ENCODE data around the gene ZNF580.

ZNF580 gene

DNA sequence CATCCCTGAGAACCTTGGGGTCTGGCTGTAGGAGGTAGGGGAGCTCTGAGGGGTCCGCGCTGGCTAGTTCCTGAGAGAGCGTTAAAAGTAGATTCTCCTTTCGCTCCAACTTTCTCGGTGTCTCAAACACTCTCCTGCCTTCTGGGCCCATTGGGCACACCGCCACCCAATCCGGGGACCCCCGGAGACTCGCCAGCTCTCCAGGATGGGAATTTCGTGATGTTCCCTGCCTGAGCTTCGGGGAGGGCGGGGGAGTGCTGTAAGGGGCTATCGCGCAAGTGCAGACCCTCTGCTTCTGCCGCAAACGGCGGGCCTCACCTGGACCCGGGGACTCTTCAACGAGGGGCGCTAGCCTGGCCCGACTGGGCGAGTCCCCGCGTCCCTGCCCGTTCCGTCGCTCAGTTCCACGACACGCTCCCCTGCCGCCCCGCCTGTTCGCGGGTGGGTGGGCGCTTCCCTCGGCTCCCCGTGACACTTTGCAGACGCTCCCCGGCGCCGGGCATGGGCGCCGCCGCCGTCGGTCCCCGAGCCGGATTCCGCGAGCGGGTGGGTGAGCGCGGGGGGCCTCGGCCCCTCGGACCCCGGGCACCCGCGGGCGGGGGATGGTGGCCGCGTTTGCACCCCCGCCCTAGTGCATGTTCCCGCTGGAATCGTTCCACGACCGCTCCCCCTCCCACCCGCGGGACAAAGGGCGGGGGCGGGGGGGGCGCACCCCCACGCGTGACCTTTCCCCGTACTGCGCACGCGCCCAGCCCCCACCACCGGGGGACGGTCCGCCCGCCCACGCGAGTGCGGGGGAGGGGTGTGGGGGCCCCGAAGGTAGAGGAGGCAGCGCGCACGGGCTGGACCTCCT is 7.2 kb downstream of the ZNF580 start, which contains the start of gene CCDC106:
TSS of gene CCDC106 (plus strand) at position 481 of the 853 bp plus-strand sequence. CDS start 835 bp downstream, outside the sequence.
- DNase-seq = peak; percentile 56

GRCh38 chr19:55648585-55649267 is 7.9 kb downstream of the ZNF580 start:
- DNase-seq = no peak

GRCh38 chr19:55649268-55650125 is 8.7 kb downstream of the ZNF580 start:
- no peak for DNase-seq

- DNase-seq = no peak
Observed at GRCh38 chr19:55650126-55650557, 9.3 kb downstream of the ZNF580 start.

DNA sequence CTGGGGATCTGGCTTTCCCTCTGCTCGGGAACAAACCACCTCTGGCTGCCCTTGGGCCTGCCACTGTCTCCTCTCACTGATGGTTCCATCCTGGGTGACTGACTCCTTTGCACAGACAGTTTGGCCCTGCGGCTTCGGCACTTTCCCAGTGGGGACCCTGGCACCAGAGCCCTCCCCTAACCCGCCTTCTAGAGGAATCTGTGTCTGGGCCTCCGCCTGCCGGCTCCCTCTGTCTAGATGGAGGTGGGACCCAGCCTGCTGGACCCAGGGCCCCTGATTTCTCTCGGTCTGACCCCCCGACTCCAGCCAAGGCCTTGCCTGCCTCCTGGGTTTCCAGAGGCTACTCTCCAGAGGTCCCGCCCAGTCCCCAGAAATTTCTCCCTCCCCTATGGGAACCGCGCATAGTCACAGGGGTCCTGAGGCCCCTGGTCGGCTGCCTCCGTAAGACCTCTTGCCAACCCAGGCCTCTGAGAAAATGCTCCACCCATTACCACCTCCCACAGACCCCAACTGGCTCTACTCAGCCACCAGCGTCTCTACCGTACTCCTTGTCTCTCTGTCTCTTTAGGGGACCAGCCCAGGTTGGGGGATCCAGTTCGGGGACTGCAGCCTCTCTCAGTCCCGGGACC is 9.9 kb downstream of the ZNF580 start:
- DNase-seq = no peak

- DNase-seq = no peak
Observed at GRCh38 chr19:55651236-55651635, 10.4 kb downstream of the ZNF580 start.

GRCh38 chr19:55652311-55653128 is 11.7 kb downstream of the ZNF580 start:
- DNase-seq = no peak

- peak; percentile 98 for DNase-seq
Observed at GRCh38 chr19:55653651-55654322, 13.0 kb downstream of the ZNF580 start.

DNA sequence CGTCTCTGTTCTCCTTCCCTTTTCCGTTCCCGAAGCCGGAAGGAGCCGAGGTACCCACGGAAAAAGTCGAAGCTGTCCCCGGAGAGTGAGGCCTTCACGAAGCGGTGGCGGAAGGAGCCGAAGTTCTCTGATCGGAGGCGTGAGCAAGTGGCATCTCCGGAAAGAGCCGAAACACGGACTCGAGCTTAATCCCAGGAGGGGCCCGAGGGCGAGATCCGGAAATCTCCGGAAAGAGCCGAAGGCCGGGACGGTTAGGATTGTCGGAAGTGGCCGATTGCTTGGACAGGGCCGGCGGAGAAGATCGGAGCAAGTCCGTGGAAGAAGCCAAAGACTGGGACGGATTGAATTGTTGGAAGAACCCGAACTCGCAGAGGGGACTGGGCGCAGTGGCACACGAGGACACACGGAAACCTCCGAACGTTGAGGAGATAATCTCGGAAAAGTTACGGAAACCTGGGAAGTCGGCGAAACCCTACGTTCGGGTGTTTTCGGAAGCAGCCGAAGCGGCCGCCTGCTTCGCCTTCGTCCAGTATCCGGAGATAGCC is 13.6 kb downstream of the ZNF580 start:
- DNase-seq = peak; percentile 95

DNA sequence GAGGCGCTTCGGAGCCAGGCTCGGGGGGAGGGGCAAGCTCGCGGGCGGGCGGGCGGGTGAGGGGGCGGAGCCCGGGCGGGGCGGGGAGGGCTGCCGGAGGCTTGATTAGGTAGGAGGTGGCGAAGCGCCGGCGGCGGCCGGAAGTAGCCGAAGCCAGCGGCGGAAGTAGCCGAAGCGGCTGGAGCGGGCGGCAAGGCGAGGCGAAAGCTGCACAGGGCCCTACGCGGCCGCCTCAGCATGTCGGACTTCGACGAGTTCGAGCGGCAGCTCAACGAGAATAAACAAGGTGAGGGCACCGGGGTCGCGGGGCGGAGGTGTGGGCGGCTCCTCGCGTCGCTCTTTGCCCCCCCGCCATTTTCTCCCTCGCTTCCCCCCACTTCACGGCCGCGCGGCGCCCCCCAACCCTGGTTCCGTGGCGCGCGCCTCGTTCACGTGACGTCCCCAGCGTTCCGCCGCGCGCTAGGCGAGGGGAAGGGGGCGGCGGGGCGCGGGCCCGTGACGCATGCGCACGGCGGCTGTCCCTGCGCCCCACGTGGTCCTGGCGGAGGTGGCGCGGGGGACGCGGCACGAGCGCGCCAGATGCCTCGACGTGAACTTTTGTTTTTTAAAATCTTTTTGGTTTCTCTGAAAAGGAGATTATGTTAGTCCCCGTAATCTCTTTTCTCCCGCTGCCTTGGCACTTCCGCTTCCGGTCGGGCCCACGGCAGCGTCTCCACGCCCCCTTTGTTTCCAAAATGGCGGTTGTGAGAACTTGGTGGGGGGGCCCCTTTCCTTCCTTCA is 14.3 kb downstream of the ZNF580 start, which contains the start of gene U2AF2:
TSS of gene U2AF2 (plus strand) at position 168 of the 780 bp plus-strand sequence. CDS start at position 238, 70 bp downstream.
- DNase-seq = peak; percentile 95

DNA sequence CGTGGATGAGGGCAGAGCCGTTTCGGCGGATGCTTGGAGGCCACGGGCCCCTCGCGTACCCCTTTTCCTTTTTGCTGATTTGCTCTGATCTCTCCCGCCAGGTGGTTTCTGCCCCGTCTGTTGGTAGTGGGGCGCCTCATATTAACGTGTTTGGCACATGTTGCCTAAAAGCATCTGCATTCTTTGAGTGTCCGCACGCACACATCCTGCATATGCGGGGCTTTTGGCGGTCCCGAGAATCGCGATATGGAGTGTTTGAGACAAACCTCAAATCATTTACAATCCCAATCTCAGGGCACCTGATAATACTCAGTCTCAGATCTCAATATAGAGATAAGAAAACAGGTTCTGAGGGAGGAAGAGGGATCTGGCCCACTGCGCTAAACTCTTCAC is 14.8 kb downstream of the ZNF580 start:
- DNase-seq = no peak

DNA sequence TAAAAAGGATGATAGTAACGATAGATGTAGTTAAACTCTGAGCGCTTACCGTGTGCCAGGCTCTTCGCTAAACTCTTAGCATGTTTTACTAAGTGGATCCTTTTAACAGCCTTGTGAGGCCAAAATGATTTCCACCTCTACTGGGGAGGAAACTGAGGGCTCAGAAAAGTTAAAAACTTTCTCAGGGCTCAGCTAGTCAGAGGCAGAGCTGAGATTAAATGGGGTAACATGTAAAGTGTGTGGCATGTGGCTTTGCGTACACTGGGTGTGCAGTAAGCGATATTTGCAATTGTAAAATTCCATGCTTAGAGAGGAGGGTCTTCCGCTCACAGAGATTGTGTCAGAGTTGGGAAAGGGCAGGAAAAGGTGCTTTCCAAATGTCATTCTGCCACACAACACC is 15.8 kb downstream of the ZNF580 start:
- no peak for DNase-seq

DNA sequence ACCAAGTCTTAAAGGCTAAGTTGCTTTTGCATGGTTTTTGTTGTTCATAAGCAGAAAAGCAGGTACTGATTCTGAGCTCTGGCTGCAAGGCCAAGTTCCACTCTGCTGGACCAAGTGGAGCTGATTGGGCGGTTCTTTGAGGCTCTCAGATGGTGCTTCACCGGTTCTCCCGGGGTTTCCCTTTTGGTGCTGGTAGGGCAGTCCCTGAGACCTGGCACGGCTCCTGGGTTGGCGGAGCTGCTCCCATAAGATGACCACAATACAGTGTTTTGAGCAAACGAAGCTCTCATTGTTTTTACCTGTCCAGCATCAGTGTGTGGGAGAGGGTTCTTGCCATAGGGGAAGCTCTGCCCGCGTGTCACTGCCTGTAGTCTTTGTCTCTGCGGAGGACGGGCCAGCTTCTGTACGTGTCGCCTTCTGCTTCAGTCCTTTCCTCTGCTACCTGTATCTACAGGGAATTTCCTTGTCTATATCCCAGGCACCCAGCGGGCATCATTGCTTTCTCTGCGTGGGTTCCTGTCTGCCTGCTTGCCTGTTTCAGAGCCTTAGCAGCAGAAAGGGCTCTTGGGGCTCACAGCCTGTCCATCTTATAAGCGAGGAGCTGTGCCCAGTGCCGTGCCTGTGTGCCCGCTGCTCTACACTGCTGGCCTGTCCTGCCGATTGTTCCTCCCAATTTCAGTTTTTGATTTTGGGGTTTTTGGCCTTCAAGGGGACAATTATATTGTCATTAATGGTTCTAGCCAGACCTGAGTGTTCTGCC is 16.4 kb downstream of the ZNF580 start:
- DNase-seq = no peak

DNA sequence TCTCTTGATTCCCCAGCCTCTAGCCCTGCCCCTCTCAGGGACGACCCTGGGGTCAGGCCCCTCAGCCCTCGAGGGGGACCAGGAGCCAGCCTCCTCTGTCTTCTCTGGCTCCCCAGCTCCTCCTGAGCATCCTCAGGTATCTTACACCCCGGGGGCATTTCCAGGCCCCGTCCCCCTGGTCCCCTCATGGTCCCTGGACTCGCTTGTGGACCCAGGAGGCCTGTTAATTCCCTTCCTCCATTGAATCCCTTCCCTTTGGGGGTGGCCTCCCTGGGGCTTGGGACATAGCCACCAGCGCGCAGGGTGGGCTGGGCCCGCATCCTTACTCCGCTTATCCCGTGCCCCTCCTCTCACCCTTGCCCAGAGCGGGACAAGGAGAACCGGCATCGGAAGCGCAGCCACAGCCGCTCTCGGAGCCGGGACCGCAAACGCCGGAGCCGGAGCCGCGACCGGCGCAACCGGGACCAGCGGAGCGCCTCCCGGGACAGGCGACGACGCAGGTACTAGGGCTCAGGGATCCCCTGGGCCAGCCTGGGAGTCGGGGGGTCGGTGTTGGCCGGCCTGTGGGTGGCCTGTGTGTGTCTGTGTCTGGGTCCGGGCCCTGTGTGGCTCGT is 18.2 kb downstream of the ZNF580 start:
- DNase-seq = no peak

DNA sequence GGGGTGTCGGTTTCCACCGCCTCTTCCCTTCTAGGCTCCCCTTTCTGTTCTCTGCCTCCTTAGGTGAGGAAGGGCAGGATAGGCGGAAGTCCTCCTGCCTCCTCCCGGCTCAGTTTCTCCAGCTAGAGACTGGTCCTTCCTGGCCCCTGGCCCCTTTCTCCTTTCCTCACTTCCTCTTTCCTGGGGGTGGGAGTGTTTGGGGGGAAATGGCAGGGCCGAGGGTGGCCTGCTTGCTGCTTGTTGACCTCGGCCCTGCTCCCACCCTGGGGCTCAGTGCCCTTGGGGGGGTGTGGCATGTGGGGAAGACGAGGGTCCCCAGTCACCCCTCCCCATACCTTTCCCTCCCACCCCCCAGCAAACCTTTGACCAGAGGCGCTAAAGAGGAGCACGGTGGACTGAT is 19.0 kb downstream of the ZNF580 start:
- DNase-seq = no peak

GRCh38 chr19:55660404-55660803 is 19.6 kb downstream of the ZNF580 start:
- no peak for DNase-seq

DNA sequence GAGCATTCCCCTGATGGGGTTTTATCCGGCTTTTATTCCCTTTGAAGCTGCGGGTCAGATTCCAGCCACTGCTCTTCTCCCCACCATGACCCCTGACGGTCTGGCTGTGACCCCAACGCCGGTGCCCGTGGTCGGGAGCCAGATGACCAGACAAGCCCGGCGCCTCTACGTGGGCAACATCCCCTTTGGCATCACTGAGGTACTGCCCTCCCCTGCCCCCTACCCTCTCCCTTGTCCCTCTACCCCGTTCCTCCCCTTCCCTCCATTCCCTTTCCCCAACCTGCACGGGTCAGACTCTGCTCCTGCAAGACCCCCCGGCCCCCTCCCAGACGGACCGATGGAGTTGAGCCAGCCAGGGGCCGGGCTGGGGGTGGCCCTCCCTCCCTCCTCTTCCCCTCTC is 20.2 kb downstream of the ZNF580 start:
- DNase-seq = no peak

DNA sequence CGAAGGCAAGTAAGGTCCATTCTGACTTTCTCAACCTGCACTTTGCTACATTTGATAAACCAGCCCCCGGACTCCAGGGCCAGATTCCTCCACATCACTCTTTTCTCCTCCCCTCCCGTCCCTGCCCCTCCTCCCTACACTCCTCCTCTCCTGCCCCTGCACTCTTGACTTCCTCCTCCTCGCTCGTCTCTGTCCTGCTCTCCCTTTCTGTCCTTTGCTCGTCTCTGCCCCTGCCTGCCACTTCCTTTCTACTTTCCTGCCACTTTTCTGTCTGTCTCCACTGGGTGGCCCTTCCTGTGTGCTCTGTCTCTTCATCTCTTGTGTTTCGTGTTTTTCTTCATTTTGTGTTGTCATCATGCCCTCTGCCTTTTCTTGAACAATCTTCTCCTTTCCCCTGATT is 21.0 kb downstream of the ZNF580 start:
- DNase-seq = no peak
